H1 (cell line): ENCODE measurements around the gene DYNLT1.

ENCODE experiments used
- BCL11A ChIP-seq, 2 experiments: IDR thresholded peaks; one replicate each; pipeline ENCODE4 v1.6.1; 2011; ENCODE audit warnings: low read depth in 2 of 2, low read length in 2 of 2, mild to moderate bottlenecking in 2 of 2
- E2F6 ChIP-seq: IDR thresholded peaks from 2 replicates; pipeline ENCODE4 v1.6.1; 2012; ENCODE audit warnings: inconsistent platforms
- GTF2F1 ChIP-seq: IDR thresholded peaks from 2 replicates; pipeline ENCODE4 v1.6.1; 2012; ENCODE audit warnings: low read depth, low read length, improper control_type of control experiment, borderline replicate concordance
- NRF1 ChIP-seq: IDR thresholded peaks from 2 replicates; pipeline ENCODE4 v1.6.1; 2011; ENCODE audit warnings: mild to moderate bottlenecking, low read depth, low read length, improper control_type of control experiment
- POLR2AphosphoS5 ChIP-seq: IDR thresholded peaks from 2 replicates; pipeline ENCODE4 v1.6.1; 2011; ENCODE audit warnings: low read depth, low read length
- TF ChIP-seq, protein P1 (sequence below), 3 experiments: IDR thresholded peaks; 1 replicate in 2 of 3; 2 replicates in 1 of 3; pipeline versions ENCODE4 v1.5.1 to v1.6.1; 2011; ENCODE audit warnings: low read length in 3 of 3, mild to moderate bottlenecking in 3 of 3, inconsistent platforms in 2 of 3, low read depth in 1 of 3, moderate library complexity in 1 of 3; ENCODE audit not compliant: insufficient read depth in 1 of 3; ENCODE audit errors: control extremely low read depth in 1 of 3

DNA sequence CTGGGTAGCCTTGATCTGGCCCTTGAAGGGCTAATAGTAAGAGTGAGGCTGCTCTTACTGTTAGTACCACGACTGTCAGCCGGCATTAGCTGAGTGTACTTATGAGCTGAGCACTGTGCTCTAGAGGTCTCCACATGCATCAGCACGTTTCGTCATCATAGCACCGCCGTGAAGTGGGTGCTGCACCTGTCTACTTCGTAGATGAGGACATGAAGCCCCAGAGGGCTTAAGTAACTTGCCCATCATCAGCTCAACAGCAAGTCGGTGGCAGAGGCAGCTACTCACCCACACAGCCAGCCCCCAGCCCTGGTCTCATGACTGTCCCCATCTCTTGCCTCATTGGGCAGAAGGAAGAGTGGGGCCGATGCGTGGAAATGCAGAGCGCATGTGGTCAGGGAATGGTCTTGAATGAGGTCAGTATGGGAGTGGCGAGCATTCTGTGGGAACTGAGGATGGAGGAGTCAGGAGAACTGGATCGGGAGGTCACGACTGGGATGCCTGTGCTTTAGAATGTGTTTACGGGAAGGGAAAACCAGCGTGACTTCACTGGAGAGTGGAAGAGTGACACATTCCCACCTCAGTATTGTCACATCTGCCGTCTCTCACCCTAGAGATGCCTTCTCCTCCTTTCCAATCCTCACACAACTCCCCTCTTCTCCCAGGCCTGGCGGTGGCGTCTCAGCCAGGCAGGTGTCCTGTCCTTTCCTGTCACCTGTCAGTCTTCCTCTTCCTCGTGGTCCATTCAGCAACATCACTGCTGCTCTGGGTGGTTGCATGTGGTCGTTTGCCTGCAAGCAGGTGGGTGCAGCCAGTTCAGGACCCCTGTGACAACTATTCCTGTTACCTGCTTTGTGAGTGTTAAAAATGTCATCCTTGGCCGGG is 11.3 kb upstream of the DYNLT1 start:
- TF ChIP-seq, protein P1, sequence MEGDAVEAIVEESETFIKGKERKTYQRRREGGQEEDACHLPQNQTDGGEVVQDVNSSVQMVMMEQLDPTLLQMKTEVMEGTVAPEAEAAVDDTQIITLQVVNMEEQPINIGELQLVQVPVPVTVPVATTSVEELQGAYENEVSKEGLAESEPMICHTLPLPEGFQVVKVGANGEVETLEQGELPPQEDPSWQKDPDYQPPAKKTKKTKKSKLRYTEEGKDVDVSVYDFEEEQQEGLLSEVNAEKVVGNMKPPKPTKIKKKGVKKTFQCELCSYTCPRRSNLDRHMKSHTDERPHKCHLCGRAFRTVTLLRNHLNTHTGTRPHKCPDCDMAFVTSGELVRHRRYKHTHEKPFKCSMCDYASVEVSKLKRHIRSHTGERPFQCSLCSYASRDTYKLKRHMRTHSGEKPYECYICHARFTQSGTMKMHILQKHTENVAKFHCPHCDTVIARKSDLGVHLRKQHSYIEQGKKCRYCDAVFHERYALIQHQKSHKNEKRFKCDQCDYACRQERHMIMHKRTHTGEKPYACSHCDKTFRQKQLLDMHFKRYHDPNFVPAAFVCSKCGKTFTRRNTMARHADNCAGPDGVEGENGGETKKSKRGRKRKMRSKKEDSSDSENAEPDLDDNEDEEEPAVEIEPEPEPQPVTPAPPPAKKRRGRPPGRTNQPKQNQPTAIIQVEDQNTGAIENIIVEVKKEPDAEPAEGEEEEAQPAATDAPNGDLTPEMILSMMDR (IDR thresholded peaks at IDR 0.05; ENCODE audit: control extremely low read depth in 1 of 3, insufficient read depth in 1 of 3, low read depth in 1 of 3, low read length in 3 of 3) = no peak
- TF ChIP-seq NRF1 = no peak
- no peak for TF ChIP-seq BCL11A (IDR thresholded peaks at IDR 0.05; ENCODE audit: low read depth in 2 of 2, low read length in 2 of 2)
- TF ChIP-seq GTF2F1 = no peak
- TF ChIP-seq POLR2AphosphoS5 = no peak
- TF ChIP-seq E2F6 = no peak
